C4-2B (cell line): ENCODE results near the gene SSR1.
"Not testable (repeated sequence)": the region's sequence is repeated elsewhere in the genome, so short reads cannot be mapped to it uniquely, and the experiment has no call there.

Experiments
- H3K27ac ChIP-seq: fragments of 450-650 bp; 2 replicates; pipeline ENCODE4 v1.5.1; 2017
- CTCF ChIP-seq: fragments of 450-650 bp; conservative IDR thresholded peaks from 2 replicates; pipeline ENCODE4 v1.5.1; 2017; ENCODE audit warnings: mild to moderate bottlenecking
- ZFX ChIP-seq: fragments of 450-650 bp; IDR thresholded peaks from 2 replicates; pipeline ENCODE4 v1.6.1; 2017

SSR1 gene

GRCh38 chr6:7269816-7270215, 43.2 kb downstream of the SSR1 start:
- no peak for TF ChIP-seq CTCF
- no peak for TF ChIP-seq ZFX
- H3K27ac ChIP-seq: no peak overlapping the region

- H3K27ac ChIP-seq: no peak overlapping the region
- TF ChIP-seq CTCF (no peak), ZFX (no peak)
Observed at GRCh38 chr6:7268816-7269555, 44.0 kb downstream of the SSR1 start.

GRCh38 chr6:7268362-7268761, 44.6 kb downstream of the SSR1 start:
- TF ChIP-seq ZFX: no peak
- TF ChIP-seq CTCF: no peak
- no peak overlapping the region for H3K27ac ChIP-seq

- 0 out of 2 replicates have a peak overlapping the region, but pooled peaks have one; percentile 4 for H3K27ac ChIP-seq
- TF ChIP-seq ZFX (no peak), CTCF (no peak)
Observed at GRCh38 chr6:7267466-7268091, 45.4 kb downstream of the SSR1 start.

GRCh38 chr6:7267071-7267465, 45.9 kb downstream of the SSR1 start:
- TF ChIP-seq CTCF: no peak
- no peak for TF ChIP-seq ZFX
- no peak overlapping the region for H3K27ac ChIP-seq

- not testable (repeated sequence) for H3K27ac ChIP-seq
Observed at GRCh38 chr6:7265385-7265726, 47.6 kb downstream of the SSR1 start.

- TF ChIP-seq ZFX (no peak), CTCF (no peak)
- no peak overlapping the region for H3K27ac ChIP-seq
Observed at GRCh38 chr6:7264686-7265384, 48.2 kb downstream of the SSR1 start.
